Upper lobe of right lung (tissue), 1 donor: ENCODE data around the gene SAG. TPM values are rescaled to one million over a fixed set of nuclear protein-coding genes. Genes with fewer than 3 reads are reported as not detected.

Source experiments
- ATAC-seq: fragments of 200-7000 bp; cut with Tn5 transposase; one replicate; pipeline ENCODE4 v1.9.1; 2020; ENCODE audit warnings: mild to moderate bottlenecking, moderate library complexity
- DNase-seq: peaks from one replicate; pipeline ENCODE4 v3.0.0-alpha.2; 2020
- H3K27ac ChIP-seq: fragments of 200-600 bp; one replicate; pipeline ENCODE4 v1.8.0; 2022
- H3K27me3 ChIP-seq: fragments of 200-600 bp; one replicate; pipeline ENCODE4 v1.8.0; 2022; ENCODE audit warnings: mild to moderate bottlenecking
- H3K36me3 ChIP-seq: fragments of 200-600 bp; one replicate; pipeline ENCODE4 v1.8.0; 2022
- H3K4me1 ChIP-seq: fragments of 200-600 bp; one replicate; pipeline ENCODE4 v1.8.0; 2022
- H3K4me3 ChIP-seq: fragments of 200-600 bp; one replicate; pipeline ENCODE4 v1.8.0; 2022; ENCODE audit warnings: mild to moderate bottlenecking
- H3K9me3 ChIP-seq: fragments of 200-600 bp; one replicate; pipeline ENCODE4 v1.8.0; 2022
- CTCF ChIP-seq: fragments of 200-600 bp; IDR thresholded peaks from one replicate; pipeline ENCODE4 v1.8.0; 2022; ENCODE audit warnings: antibody characterized with exemption
- intact Hi-C: fragments of 100-400 bp; cut with DNase I; formaldehyde crosslinking; loops from one replicate; pipeline ENCODE4 v1.11.0; 2022
- total RNA-seq: library from RNA; stranded (reverse); fragmentation: NEBNext Ultra II Directional; extraction: Animal tissue kit (Norgen Biotek cat#: 25700); gene quantifications from one replicate; pipeline ENCODE4 v1.2.1, GENCODE V29; 2021
- donor health status: DM: no; HTN: yes; CAD: no; lungs with severe emphysema.

SAG gene
- total RNA-seq, 1 donor from 2014 or later, result not detected

DNA sequence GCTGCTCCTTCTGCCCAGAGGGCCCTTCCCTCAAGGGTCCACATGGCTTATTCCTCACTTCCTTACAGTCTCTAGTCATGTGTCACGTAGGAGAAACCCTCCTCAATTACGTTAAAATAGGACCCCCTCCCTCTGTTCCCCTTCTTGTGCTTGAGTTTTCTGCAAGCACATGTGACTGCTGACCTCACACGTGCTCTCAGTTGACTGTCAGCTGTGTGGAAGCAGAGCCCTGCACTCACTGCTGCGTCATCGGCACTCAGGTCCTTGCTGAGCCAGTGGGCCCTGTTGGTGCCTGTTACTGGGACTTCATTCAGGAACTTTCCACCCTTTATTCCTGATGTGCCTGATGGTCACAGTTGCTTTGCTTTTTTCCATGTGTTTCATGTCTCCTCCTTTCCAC lies 45.1 kb upstream of the SAG start:
- DNase-seq (no peak), ATAC-seq (no peak)
- no peak overlapping the region for H3K27ac ChIP-seq
- no peak for TF ChIP-seq CTCF
- H3K4me1 ChIP-seq, result no peaks in the 10 kb centered on the region
- no peak overlapping the region for H3K4me3 ChIP-seq
- H3K27me3 ChIP-seq, result no peaks in the 10 kb centered on the region
- no peaks in the 10 kb centered on the region for H3K9me3 ChIP-seq
- H3K36me3 ChIP-seq, result peaks cover 100% of the 10 kb centered on the region
- intact Hi-C loops, result no loop called here

- DNase-seq, result no peak
- TF ChIP-seq CTCF, result no peak
- Histone ChIP-seq H3K27me3 (no peaks in the 10 kb centered on the region), H3K4me1 (no peaks in the 10 kb centered on the region), H3K9me3 (no peaks in the 10 kb centered on the region), H3K36me3 (peaks cover 100% of the 10 kb centered on the region), H3K27ac (no peak overlapping the region), H3K4me3 (no peak overlapping the region)
- no peak for ATAC-seq
- intact Hi-C loops, result no loop called here
Measured at GRCh38 chr2:233263045-233263570, 44.5 kb upstream of the SAG start.

DNA sequence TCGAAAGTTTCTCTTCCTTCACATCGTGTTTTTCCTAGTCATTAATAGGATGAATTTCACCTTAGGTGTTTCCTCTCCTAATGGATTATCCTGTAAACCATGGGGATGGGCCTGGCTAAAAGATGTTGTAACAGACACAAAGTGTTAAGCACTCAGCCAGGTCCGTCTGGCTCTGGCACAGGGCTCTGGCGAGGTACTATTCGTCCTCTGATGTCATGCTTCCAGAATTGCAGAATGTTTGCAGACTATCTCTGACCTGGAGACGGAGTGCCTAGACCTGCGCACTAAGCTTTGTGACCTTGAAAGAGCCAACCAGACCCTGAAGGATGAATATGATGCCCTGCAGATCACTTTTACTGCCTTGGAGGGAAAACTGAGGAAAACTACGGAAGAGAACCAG lies 42.9 kb upstream of the SAG start:
- H3K4me3 ChIP-seq, result no peak overlapping the region
- DNase-seq (no peak), ATAC-seq (no peak)
- H3K36me3 ChIP-seq, result peaks cover 100% of the 10 kb centered on the region
- no peaks in the 10 kb centered on the region for H3K4me1 ChIP-seq
- no peaks in the 10 kb centered on the region for H3K9me3 ChIP-seq
- no peak overlapping the region for H3K27ac ChIP-seq
- TF ChIP-seq CTCF, result no peak
- H3K27me3 ChIP-seq, result no peaks in the 10 kb centered on the region
- intact Hi-C loops, result no loop called here

DNA sequence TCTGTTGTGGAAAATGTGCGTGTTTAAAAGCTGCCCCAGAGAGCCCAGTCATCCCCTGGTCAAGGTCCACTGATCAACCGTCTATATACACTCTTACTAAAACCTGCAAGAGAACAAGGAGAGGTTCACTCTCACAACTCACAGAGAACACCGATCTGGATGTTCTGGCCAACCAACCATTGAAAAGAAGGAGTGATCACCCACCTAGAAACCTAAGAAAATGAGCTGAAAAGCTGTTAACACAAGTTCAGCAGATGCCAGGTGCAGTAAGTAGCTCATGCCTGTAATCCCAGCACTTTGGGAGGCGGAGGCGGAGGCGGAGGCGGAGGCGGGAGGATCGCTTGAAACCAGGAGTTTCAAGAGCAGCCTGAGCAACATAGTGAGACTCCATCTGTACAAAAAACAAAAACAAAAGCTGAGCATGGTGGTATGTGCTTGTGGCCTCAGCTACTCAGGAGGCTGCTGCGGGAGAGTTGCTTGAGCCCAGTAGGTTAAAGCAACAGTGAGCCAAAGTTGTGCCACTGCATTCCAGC lies 41.7 kb upstream of the SAG start:
- intact Hi-C loops, result no loop called here
- TF ChIP-seq CTCF, result no peak
- Histone ChIP-seq H3K36me3 (peaks cover 100% of the 10 kb centered on the region), H3K4me1 (no peaks in the 10 kb centered on the region), H3K9me3 (no peaks in the 10 kb centered on the region), H3K4me3 (no peak overlapping the region), H3K27ac (no peak overlapping the region), H3K27me3 (no peaks in the 10 kb centered on the region)
- ATAC-seq, result no peak
- DNase-seq, result no peak

GRCh38 chr2:233266481-233266880 lies 41.1 kb upstream of the SAG start:
- ATAC-seq, result no peak
- Histone ChIP-seq H3K4me3 (no peak overlapping the region), H3K27me3 (no peaks in the 10 kb centered on the region), H3K4me1 (no peaks in the 10 kb centered on the region), H3K27ac (no peak overlapping the region), H3K36me3 (peaks cover 100% of the 10 kb centered on the region), H3K9me3 (no peaks in the 10 kb centered on the region)
- no peak for DNase-seq
- TF ChIP-seq CTCF, result no peak
- intact Hi-C loops, result no loop called here
